OCI-LY3 (cell line): ENCODE measurements around the gene C9orf50.

Source experiments
- CTCF ChIP-seq: fragments of 200-600, 300-600 bp; sonication (generic); IDR thresholded peaks from 2 replicates; pipeline ENCODE4 v1.5.1; 2014; ENCODE audit warnings: antibody characterized with exemption, low read length, low read depth
- EZH2phosphoT487 ChIP-seq: fragments of 200-600 bp; shearing (Covaris generic); IDR thresholded peaks from 2 replicates; pipeline ENCODE4 v1.6.1; 2018; ENCODE audit warnings: antibody characterized with exemption, mixed run types, low read depth

GRCh38 chr9:129612815-129613519, 7.9 kb downstream of the C9orf50 start:
- no peak for TF ChIP-seq CTCF
- no peak for TF ChIP-seq EZH2phosphoT487
